Measurements from ENCODE around the gene PTPN3. TPM values are rescaled to one million over a fixed set of nuclear protein-coding genes. Genes with fewer than 3 reads are reported as not detected.

The PTPN3 gene
- total and polyA plus RNA-seq, 2 donors (not counting 1 experiment from before 2014, with no cell fraction given) = not detected

GRCh38 chr9:109441296-109441695 is 56.8 kb downstream of the PTPN3 start:
- no peak overlapping the region for H3K27ac Mint-ChIP-seq

GRCh38 chr9:109440797-109441287 is 57.3 kb downstream of the PTPN3 start:
- Histone ChIP-seq H4K20me1 (ENCODE audit: control insufficient read depth, insufficient read depth, low read length, poor library complexity, severe bottlenecking) (no peaks in the 10 kb centered on the region), H3K9ac (ENCODE audit: low read length) (no peak overlapping the region), H3K4me3 (ENCODE audit: control extremely low read depth in 1 of 5, extremely low read depth in 1 of 5, insufficient read depth in 1 of 5, low read depth in 2 of 5, low read length in 4 of 5) (no peak overlapping the region), H3K27me3 (replicated peaks in 1 of 4; ENCODE audit: control extremely low read depth in 1 of 4, control insufficient read depth in 3 of 4, insufficient read depth in 4 of 4, low read length in 3 of 4) (peaks cover 0 to 25% (median 6%) of the 10 kb centered on the region in 4 experiments), H3K79me2 (ENCODE audit: control insufficient read depth, insufficient read depth, low read length) (no peaks in the 10 kb centered on the region), H3K36me3 (replicated peaks in 1 of 2; ENCODE audit: control extremely low read depth in 1 of 2, control insufficient read depth in 1 of 2, extremely low read depth in 1 of 2, insufficient read depth in 2 of 2, low read length in 1 of 2) (no peaks in the 10 kb centered on the region), H3K27ac (ENCODE audit: low read length in 2 of 2) (no peak overlapping the region), H3K4me2 (replicated peaks; ENCODE audit: low read depth, low read length, poor library complexity, severe bottlenecking) (peak overlapping the region; percentile 26), H3K9me3 (ENCODE audit: control extremely low read depth in 1 of 3, control insufficient read depth in 2 of 3, insufficient read depth in 1 of 3, low read length in 2 of 3) (no peaks in the 10 kb centered on the region), H2AFZ (ENCODE audit: insufficient read depth, low read depth, low read length, poor library complexity, severe bottlenecking) (peak overlapping the region; percentile 44), H3K4me1 (ENCODE audit: control insufficient read depth in 2 of 2, insufficient read depth in 2 of 2, low read length in 2 of 2) (peaks cover 14 to 18% of the 10 kb centered on the region in 2 donors)
- ATAC-seq (ENCODE audit: low read depth) (peak; percentile 79), DNase-seq (peak; percentile 60)
- no peaks in the 10 kb centered on the region for H3K9me3 Mint-ChIP-seq (ENCODE audit: insufficient read depth)
- H3K27me3 Mint-ChIP-seq = peaks cover 43% of the 10 kb centered on the region
- TF ChIP-seq, protein P1, sequence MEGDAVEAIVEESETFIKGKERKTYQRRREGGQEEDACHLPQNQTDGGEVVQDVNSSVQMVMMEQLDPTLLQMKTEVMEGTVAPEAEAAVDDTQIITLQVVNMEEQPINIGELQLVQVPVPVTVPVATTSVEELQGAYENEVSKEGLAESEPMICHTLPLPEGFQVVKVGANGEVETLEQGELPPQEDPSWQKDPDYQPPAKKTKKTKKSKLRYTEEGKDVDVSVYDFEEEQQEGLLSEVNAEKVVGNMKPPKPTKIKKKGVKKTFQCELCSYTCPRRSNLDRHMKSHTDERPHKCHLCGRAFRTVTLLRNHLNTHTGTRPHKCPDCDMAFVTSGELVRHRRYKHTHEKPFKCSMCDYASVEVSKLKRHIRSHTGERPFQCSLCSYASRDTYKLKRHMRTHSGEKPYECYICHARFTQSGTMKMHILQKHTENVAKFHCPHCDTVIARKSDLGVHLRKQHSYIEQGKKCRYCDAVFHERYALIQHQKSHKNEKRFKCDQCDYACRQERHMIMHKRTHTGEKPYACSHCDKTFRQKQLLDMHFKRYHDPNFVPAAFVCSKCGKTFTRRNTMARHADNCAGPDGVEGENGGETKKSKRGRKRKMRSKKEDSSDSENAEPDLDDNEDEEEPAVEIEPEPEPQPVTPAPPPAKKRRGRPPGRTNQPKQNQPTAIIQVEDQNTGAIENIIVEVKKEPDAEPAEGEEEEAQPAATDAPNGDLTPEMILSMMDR (IDR thresholded peaks at IDR 0.05) = peak; percentile 60
- TF ChIP-seq EZH2 (IDR thresholded peaks at IDR 0.05; ENCODE audit: borderline replicate concordance, insufficient read depth, low read depth, low read length, poor library complexity, severe bottlenecking) = no peak
- peak overlapping the region; percentile 32 for H3K4me3 Mint-ChIP-seq
- H3K4me1 Mint-ChIP-seq = peaks cover 18% of the 10 kb centered on the region
- POLR2A ChIA-PET = no interaction called here
- WGBS (ENCODE audit: insufficient coverage) = 3% methylated on average over 4 of the region's 4 CpGs
- peak overlapping the region; percentile 38 for H3K27ac Mint-ChIP-seq
- CTCF ChIA-PET = interaction anchor here (0.6 to 2.0 kb wide), 10 partner anchors 12 to 777 kb away, joined by 3 to 7 read pairs (median 4); no protein-coding TSS in a partner anchor
- intact Hi-C loops (cut with micrococcal nuclease) = loop anchor here (1.0 kb wide), 3 partner anchors 25 to 40 kb away; no protein-coding TSS in a partner anchor

More at GRCh38 chr9:109441296-109441695, 56.8 kb downstream of the PTPN3 start:
- H3K9me3 ChIP-seq (ENCODE audit: control extremely low read depth in 1 of 3, control insufficient read depth in 2 of 3, insufficient read depth in 1 of 3, low read length in 2 of 3) = no peaks in the 10 kb centered on the region
- POLR2A ChIA-PET = no interaction called here
- no peaks in the 10 kb centered on the region for H4K20me1 ChIP-seq (ENCODE audit: control insufficient read depth, insufficient read depth, low read length, poor library complexity, severe bottlenecking)
- Mint-ChIP-seq H3K9me3 (ENCODE audit: insufficient read depth) (no peaks in the 10 kb centered on the region), H3K27me3 (peaks cover 44% of the 10 kb centered on the region), H3K4me1 (peaks cover 18% of the 10 kb centered on the region), H3K4me3 (no peak overlapping the region)
- H3K27ac ChIP-seq (ENCODE audit: low read length in 2 of 2) = no peak overlapping the region
- no peak overlapping the region for H2AFZ ChIP-seq (ENCODE audit: insufficient read depth, low read depth, low read length, poor library complexity, severe bottlenecking)
- CTCF ChIA-PET = interaction anchor here (0.7 to 2.0 kb wide), 6 partner anchors 24 to 503 kb away, joined by 3 to 7 read pairs (median 4); no protein-coding TSS in a partner anchor
- H3K36me3 ChIP-seq (replicated peaks in 1 of 2; ENCODE audit: control extremely low read depth in 1 of 2, control insufficient read depth in 1 of 2, extremely low read depth in 1 of 2, insufficient read depth in 2 of 2, low read length in 1 of 2) = no peaks in the 10 kb centered on the region
- ATAC-seq (ENCODE audit: low read depth) (no peak), DNase-seq (no peak)
- no peaks in the 10 kb centered on the region for H3K79me2 ChIP-seq (ENCODE audit: control insufficient read depth, insufficient read depth, low read length)
- no peak for TF ChIP-seq EZH2 (IDR thresholded peaks at IDR 0.05; ENCODE audit: borderline replicate concordance, insufficient read depth, low read depth, low read length, poor library complexity, severe bottlenecking)
- TF ChIP-seq, protein P1 (IDR thresholded peaks at IDR 0.05) = no peak
- H3K4me3 ChIP-seq (ENCODE audit: control extremely low read depth in 1 of 5, extremely low read depth in 1 of 5, insufficient read depth in 1 of 5, low read depth in 2 of 5, low read length in 4 of 5) = no peak overlapping the region
- peaks cover 14 to 18% of the 10 kb centered on the region in 2 donors for H3K4me1 ChIP-seq (ENCODE audit: control insufficient read depth in 2 of 2, insufficient read depth in 2 of 2, low read length in 2 of 2)
- WGBS (ENCODE audit: insufficient coverage) = no CpG with 5 or more reads among the region's 3 CpGs
- no peak overlapping the region for H3K4me2 ChIP-seq (replicated peaks; ENCODE audit: low read depth, low read length, poor library complexity, severe bottlenecking)
- no peak overlapping the region for H3K9ac ChIP-seq (ENCODE audit: low read length)
- peaks cover 0 to 29% (median 6%) of the 10 kb centered on the region in 4 experiments for H3K27me3 ChIP-seq (replicated peaks in 1 of 4; ENCODE audit: control extremely low read depth in 1 of 4, control insufficient read depth in 3 of 4, insufficient read depth in 4 of 4, low read length in 3 of 4)
- intact Hi-C loops (cut with micrococcal nuclease) = no loop called here

All from B cell (primary cell).